Dedifferentiated amniotic fluid mesenchymal stem cell (primary cell): ENCODE results near the gene DPP9.

ENCODE experiments used
- DNase-seq: peaks from one replicate; pipeline ENCODE4 v3.0.0-alpha.2; 2016; ENCODE audit errors: extremely low spot score

The DPP9 gene

DNA sequence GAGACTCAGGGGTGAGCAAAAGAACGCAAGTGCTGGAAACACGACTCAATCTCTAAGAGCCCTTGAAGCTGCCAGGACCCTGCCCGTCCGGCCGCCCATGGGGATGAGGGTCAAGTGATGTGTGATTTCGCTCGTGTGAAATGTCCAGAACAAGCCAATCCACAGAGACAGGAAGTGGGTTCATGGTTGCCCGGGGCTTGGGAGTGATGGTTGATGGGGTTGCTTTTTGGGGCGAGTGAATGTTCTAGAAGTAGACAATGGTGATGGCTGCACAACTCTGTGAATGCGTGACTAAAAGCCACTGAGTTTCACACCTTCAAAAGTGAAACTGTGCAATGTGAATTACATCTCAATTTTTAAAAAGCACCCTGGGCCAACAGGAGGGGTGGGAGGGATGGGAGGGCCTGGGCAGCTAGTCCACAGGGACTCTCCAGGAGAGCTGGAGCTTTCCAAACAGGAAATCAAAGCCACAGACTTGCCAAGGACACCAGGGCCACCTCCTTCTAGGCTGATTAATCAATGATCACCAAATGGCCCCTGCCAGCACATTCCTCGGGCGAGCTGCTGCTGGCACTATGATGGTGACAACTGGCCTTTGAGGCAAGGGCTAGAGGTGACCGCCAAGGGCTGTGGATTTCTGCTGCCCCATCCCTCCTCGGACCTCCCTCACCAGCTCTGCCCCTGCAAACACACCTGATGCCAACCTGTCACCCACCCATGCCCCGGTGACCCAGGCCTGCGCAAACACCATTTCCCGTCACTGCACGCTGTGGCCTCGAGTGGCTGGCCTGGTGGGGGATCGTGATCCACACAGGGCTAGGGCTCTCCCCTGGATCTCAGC, 14.0 kb downstream of the DPP9 start:
- DNase-seq: no peak

DNA sequence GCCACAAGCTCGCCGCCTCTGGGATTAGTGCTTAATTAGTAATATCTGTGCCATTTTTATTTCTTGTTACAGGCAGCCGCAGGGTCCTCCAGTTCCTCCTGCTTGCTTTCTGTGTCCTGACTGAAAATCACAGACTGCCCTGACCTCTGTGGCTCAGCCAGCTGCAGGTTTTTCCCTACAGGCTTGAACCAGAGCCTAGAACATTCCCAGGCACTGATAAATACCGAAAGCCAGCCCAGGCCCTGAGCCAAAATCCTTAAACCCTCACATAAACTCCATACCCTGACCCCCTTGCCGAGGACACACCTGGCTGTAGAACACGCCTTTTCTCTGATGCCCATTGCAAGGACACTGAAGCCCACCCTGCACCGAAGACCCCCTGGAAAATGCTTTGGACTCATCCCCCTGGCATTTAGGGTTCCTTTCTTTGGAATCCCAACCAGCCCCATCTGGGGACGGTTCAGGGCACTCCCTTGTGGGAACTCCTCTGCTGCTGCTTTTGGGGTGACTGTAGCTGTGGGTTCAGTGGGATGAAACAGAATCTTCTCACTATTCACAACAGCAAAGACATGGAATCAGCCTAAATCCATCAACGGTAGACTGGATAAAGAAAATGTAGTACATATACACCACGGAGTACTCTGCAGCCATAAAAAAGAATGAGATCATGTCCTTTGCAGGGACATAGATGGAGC, 15.5 kb downstream of the DPP9 start:
- no peak for DNase-seq

DNA sequence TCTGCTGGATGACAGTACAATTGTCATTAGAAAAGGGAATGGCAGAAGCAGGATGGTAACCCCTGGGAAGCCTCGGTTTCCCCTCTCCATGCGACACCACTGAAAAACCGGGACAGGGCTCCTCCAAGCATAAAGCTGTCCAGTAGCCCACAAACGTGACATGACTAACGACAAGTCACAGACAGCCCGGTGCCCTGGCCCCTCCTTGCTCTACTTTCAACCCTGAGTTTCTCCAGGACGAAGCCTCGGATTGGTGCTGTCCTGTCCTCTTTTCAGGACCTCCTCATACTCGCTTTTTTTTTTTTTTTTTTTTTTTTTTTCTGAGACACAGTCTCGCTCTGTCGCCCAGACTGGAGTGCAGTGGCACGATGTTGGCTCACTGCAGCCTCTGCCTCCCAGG, 16.3 kb downstream of the DPP9 start:
- DNase-seq: no peak

DNA sequence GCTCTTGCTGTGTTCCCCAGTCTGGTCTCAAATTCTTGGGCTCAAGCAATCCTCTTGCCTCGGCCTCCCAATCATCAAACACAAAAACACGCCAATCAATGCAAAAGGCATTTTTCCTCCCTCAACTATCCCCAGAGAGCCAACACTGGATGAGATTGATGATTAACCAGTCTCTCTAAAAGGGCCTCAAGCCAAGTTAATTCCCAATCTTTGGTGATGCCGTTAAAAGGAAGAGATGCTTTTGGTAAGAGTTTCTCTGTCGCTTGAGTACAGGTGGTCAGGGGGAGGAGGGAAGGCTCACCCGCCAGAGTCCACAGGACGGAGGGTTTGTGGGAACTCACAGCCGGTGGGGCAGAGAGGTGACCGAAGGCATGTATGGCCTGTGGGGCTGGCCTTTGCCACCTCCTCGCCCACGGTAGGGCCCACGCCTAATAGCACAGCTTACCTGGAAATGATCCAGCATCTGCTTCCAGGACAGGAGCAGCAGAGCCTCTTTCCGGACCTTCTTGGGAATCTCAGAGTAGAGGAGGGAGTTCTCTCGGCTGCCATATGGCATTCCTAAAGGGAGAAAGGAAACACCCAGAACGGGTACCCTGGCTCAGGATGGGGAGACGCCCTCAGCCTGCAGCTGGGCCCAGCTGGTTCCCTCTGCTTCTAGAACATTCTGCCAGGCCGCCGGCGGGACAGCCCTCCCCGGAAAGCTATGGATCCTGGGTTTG, 18.1 kb downstream of the DPP9 start:
- no peak for DNase-seq

DNA sequence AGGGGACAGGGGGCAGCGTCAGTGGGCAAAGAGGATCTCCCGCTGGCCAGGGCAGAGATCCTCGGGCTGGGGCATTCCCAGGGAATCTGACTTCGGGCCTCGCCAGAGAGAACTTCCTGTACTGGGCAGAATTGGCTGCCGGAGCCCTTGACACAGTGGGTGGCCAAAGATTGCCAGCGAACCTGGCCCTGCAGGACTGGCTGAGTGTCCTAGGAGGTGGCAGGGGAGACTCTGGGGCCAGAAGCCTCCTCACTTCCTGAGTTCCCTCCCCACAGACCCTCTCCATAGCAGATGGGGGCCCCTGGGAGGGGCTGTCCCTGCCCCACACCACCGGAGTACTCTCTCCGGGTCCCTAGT, 19.3 kb downstream of the DPP9 start:
- no peak for DNase-seq

DNA sequence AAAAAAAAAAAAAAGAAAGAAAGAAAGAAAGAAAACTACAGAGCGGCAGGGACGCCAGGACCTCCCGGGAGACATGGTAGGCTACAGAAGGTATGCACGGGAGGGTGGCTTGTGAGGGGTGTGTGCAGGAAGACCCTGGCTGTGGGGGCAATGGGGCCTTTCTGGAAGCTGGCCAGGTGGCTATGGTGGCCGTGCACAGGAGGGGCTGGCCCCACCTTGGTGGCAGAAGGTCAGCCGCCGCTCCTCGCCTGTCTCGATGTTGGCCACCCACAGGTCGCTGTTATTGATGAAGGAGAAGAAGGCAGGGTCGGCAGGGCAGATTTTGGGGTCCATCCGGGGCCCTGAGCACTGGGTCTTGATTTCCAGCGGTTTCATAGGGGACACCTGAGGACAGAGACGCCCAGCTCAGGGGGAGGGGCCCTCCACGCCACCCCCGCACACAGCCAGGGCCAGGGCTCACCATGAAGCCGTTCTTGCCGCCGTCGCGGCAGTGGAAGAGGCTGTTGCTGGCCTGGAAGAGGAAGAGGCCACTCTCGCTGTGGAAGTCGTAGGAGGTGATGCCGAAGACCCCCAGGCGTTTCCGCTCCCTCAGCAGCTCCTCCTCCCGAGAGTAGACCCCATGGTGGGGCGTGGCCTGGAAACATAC, 19.8 kb downstream of the DPP9 start:
- no peak for DNase-seq

DNA sequence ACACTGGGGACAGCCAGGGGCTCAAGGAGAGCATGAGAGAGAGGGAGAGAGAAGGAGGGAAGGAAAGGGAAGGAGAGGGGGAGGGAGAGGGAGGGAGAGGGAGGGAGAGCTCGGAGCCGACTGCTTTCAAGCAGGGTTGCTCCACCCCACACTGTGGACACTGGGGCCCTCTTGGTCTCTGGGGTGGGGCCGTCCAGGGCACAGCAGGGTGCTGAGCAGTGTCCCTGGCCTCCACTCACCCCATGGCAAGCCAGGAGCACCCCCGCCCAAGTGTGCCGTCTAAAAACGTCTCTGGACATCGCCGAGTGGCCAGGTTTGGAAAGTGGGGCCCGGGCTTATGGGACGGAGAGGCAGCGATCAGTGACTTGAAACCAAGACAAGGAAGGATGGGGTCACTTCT, 20.9 kb downstream of the DPP9 start:
- no peak for DNase-seq

DNA sequence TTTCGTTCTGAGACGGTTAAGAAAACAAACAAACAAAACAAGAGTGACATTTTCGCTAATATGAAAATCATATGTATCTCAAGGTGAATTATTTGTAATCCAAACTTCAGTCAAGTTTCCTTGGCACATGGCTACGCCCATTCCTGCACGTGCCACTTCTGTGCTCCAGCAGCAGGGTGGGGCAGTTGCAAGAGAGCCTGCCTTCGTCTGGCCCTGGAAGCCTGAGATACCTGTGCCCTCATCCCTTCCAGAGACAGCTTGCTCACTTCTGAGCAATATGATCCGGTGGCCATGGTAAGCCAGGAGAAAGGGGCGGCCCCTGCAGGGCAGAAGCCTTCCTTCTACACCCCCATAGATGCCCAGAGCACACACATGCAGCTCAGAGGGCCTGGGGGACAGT, 22.1 kb downstream of the DPP9 start:
- no peak for DNase-seq

DNA sequence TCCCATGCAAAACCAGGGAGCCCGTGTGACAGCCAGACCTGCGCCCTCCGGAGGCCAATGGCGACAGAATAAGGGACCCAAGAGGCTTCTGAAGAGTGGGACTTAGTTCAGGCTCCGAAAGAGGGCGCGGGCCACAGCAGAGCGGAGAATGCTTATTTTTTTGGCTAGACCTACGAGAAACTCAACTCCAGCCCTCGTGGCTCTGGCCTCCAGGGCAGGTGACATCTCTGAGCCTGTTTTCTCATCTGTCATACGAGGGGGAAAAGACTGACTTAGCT, 23.0 kb downstream of the DPP9 start:
- no peak for DNase-seq

DNA sequence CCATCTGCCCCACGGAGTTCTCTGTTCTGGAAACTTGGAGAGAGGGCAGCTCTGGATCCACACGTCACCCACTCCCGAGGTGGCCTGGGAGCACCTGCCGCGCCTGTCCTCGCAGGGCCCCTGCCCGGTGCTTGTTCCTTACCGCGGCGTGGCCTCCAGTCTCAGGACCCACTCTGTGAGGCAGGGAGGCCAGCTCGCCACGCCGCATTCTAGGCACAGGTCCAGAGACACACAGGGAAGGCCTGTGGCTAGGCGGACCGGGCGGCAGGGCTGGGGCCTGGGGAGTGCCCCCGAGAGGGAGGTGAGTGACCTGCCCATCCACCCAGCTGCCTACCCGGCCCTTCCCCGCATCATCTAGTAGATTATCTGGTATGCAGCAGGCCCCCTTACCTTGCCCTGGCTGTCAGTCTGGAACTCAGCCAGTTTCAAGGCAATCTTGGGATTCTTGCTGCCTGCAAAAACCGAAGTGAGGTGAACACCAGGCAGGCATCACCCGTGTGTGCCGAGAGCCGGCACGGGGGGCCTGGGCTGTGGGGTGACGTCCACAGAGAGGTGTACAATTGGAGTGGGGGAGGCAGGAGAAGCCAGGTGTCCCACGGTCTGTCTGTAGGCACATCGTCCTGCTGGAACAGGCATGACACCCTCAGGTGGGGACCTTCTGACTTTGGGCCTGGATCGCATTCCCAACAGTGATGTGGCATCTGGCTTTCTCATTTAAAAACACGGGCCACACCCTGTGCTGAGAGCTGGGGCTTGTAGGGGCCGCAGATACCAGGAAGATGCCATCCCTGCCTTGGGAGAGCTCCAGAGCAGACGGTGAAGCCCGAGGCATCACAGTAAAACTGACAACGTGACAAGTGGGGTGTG, 23.6 kb downstream of the DPP9 start:
- DNase-seq: no peak

DNA sequence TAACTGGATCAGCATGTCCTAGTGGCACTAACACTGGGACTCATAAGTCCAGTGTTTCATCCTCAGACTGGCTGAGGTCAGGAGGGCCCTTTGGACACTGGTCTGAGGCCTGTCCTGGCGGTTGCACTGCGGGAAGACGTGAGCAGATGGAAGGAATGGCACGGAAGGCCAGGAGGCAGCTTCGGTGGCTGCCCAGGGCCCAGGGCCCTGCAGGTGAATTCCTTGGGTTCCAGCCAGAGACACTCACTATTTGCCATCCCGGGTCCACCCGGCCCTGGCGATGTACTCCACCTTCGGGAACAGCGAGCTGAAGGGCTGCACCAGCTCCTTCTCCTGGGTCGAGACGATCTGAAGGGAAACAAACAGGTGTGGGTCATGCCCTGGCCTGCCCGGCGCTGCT, 26.3 kb downstream of the DPP9 start:
- DNase-seq: no peak

DNA sequence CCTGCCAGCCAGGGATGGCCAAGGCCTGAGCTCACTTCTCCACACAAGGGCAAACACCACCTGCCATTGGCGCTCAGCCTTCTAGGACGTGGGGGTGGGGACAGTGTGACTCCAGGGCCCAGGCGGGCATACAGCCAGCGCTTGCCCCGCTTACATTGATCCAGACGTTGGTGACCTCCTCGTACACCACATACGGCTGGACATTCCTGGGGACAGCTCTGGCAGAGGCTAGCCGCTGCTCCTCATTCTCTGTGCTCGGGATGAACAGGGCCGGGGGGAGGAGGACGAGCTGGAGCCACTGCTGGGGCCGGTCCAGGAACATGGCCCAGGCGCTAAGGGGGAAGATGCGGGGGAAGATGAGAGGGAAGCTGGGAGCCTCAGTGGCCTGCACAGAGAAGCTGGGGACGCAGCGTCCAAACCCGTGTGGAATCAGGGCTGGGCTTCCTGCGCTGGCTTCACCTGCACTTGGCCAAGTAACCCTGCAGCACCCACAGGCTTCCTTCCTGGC, 28.4 kb downstream of the DPP9 start:
- DNase-seq: no peak

DNA sequence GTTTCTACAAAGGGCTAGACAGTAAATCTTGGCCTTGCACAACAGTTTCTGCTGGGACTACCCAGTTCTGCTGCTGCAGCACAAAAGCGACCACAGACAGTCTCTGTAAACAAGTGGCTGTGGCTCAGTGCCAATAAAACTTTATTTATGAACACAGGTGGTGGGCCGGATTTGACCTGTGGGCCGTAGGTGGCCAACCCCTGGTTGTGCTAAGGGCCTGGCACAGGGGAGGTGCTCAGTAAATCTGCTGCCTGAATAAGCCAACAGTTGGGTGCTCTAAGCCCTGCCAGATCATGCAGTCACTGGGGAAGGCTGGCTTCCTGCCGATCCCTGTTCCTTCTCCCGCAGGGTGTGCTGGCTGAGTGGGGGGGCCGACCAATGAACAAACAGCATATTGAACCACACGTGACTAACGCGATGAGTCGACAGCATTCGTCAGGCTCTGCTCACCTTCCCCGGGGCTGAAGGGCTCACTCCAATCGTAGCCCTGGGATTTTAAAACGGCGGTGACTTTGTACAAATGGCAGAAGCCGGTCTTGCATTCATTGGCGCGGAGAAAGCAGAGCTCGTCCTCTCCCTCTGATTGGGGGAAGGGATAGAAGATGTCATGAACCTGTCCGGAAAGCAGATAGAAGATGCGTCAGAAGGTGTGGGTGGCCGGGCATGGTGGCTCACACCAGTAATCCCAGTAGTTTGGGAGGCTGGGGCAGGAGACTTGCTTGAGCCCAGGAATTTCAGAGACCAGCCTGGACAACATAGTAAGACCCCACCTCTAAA, 29.2 kb downstream of the DPP9 start:
- no peak for DNase-seq

DNA sequence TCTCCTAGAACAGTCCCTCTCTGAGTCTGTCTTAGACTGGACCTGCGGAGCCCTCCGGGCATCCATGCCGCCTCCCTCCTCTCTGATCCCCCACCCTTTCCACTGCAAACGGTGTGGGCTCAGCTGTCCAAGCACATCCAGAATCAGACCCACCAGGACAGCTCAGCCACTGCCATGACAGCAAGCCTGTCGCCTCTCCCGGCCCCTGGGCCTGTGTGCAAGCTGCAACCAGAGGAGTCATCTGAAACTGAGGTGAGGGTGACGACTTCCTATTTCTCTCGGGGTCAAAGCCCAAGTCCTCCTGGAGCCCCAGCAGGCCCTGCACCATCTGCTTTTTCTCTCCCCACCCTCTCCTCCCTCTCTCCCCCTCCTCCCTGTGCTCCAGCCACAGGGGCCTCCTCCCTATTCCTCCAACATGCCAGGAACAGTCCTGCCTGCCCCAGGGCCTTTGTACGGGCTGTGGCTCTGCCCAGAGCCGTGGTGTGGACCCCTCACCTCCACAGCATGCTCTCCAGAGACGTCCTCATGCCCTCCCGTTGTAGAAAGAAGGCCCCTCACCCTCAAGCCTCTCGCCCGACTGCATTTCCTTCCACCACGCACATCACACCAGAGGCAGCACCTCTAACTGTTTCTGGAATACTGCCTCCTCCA, 30.0 kb downstream of the DPP9 start:
- DNase-seq: no peak

DNA sequence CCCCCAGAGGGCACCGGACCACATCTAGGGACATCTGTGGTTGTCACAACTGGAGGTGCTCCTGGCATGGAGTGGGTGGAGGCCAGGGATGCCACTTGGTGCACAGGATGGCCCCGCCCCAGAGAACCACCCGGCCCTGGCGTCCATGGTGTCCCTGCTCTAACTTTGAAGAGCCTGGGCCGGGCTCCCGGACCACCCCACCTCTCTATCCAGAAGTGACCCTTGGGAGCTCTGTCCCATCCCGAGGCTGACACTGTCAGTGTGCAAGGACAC, 30.6 kb downstream of the DPP9 start:
- no peak for DNase-seq

DNA sequence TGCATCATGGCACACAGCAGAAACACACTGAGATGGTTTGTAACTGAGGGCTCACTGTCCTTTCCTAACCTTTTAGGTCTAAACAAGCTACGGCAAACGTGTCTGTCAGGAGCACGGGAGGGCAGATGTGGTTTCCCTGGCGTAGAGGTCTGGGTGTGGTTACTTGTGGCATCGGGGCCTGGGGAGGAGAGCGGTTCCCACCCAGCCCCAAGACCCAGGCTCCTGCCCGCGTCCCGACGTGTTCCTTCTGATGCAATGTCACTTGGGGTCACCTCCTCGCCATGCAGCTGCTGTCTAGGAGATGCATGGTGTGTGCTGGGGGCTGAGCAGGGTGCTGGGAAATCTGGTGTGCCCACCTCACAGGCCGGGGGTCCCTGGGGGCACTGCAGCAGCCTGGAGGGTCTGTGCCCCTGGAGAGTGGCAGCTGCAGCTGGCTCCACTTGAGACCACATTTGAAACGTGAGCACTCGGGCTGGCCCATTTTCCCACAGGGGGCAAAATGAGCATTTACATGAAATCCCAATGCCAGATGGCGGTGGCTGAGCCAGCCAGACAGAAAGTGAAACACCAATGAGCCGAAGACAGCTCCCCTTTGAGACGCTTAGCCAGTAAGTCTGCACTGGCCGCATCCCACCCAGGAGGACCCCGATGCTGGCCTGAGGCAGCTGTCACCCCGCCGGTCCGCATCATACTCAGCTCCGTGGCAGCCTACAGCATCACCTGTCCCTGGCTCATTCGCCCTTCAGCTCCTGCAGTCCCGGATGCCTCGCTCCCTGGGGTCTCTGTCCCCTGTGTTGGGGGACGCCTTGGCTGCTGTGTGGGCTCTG, 31.2 kb downstream of the DPP9 start:
- DNase-seq: no peak

DNA sequence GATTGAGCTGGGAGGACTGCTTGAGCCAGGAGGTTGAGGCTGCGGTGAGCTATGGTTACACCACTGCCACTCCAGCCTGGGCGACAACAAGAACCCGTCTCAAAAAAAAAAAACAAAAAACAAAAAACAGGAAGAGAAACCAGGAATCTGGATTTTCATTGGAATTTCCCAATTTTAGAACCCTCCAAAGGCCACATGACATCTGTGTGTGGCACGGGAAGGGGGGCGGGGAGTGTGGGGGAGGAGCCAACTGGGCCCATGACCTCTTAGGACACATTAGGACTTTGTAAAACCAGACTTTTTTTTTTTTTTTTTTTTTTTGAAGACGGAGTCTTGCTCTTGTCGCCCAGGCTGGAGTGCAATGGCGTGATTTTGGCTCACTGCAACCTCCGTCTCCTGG, 32.3 kb downstream of the DPP9 start:
- DNase-seq: no peak

DNA sequence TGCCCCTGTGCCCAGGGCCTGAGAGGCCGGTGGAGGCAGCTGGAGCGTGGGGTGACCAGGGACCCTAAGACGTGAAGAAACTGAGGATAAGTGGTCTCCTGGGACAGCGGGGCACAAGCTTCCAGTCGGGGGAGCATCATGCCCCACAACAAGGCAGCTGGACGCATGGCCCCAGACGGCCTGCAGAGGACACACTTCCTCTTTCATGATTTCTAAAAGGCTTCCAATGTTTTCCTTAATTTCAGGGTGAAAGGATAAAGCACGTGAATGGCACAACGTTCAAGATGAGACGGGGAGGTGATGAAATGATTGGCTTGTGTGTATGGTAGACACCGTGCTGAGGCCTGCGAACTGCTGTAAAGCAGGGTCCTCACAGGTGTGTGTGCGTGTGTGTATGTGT, 33.3 kb downstream of the DPP9 start:
- no peak for DNase-seq

DNA sequence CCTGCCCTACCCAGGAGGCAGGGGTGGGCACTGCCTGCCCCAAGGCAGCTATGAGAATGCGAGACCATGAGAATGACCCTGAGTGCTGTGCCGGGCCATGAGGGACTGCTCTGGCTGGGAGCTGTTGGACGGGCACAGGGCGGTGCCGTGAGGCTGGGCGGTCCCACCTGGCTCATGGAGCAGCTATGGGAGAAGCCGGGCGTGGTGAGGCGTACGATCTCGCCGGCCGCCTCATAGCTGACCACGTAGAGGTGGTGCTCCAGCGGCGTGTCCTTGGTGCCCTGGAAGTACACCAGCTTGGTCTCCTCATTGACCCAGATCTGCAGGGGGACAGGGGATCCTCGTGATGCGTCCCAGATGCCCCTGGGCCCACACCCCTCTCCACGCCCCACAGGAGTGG, 34.2 kb downstream of the DPP9 start:
- no peak for DNase-seq

DNA sequence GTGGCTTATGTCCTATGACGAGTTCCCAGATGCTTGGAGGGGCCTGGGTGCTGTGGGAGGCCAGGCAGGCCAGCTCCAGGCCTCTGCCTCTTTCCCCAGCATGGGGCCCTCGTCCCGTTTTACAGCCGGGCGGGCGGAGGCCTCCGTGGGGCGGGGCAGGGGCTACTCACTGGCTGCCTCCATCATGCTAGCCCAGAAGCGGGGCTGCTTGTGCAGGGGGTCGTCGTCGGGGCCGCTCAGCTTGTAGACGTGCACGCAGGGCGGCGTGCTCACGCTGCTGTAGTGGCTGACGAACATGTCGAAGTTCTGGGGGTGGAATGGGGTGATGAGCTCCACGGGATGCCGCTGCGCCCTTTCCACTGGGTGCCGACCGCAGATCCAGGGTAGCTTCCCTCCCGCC, 35.1 kb downstream of the DPP9 start:
- no peak for DNase-seq
